Measurements from ENCODE around the gene SUB1.
"Not testable (repeated sequence)": the region's sequence is repeated elsewhere in the genome, so short reads cannot be mapped to it uniquely, and the experiment has no call there.

SUB1 gene

DNA sequence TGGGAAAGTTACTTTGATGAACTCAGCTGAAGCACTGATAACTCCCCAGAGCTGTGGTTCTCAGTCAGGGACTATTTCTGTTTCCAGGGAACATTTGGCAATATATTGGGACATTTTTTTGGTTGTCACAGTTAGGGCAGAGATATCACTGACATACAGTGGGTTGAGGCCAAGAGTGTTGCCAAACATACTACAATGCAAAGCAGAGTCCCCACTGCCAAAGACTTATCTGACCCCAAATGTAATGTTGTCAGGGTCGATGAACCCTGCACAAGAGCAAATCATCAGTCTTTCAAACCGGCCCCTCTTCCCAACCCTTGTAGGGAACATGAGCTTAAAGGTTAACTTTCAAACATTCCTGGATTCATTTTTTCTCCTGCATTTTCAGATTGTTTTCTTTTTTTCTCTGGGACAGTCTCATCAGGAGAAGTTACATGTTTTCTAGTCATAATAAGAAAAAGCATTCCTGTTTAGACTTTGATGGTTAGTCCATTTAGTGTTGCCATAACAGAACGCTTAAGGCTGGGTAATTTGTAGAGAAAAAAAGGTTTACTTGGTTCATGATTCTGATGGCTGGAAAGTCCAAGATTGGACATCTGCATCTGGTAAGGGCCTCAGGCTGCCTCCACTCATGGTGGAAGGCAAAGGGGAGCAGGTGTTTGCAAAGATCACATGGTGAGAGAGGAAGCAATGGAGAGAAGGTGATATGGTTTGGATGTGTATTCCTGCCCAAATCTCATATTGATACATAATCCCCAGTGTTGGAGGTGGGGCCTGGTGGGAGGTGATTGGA is 18.8 kb upstream of the SUB1 start:
- WGBS: 93% methylated on average over 3 of the region's 3 CpGs
- no peaks in the 10 kb centered on the region for H3K9me3 ChIP-seq (ENCODE audit: insufficient read depth, low read depth, low read length)

DNA sequence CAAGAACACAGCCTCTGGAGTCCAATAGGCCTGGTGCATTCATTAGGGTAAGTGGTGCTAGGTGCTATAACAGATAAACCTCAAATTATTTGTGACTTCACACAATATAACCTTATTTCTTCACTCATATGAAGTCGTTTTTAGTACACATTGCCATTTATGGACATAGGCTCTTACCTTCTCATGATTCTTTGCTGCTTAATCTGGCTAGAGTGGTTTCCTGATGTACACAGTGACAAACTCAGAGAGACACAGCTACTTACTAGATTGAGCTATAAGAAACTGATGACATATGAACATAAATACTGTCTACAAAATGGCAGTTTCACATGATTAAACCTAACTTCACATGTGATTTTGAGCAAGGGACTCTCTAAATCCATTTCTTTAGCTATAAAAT is 14.2 kb upstream of the SUB1 start:
- no peak overlapping the region for H3K9ac ChIP-seq (ENCODE audit: low read depth, low read length)
- H3K4me1 ChIP-seq (ENCODE audit: insufficient read depth, low read length): no peaks in the 10 kb centered on the region
- H3K9me3 ChIP-seq (ENCODE audit: insufficient read depth, low read depth, low read length): no peaks in the 10 kb centered on the region
- 86% methylated on average over 1 of the region's 1 CpG for WGBS
- no peak overlapping the region for H3K4me3 ChIP-seq (ENCODE audit: low read length)
- H3K27me3 ChIP-seq (ENCODE audit: insufficient read depth, low read length): no peaks in the 10 kb centered on the region
- H3K27ac ChIP-seq (ENCODE audit: low read depth, low read length): no peak overlapping the region
- no peaks in the 10 kb centered on the region for H3K36me3 ChIP-seq (ENCODE audit: insufficient read depth, low read length)

More for the DNA sequence above, 18.8 kb upstream of the SUB1 start:
- no peaks in the 10 kb centered on the region for H3K27me3 ChIP-seq (ENCODE audit: insufficient read depth, low read length)
- no peak overlapping the region for H3K4me3 ChIP-seq (ENCODE audit: low read length)
- H3K9ac ChIP-seq (ENCODE audit: low read depth, low read length): no peak overlapping the region
- no peaks in the 10 kb centered on the region for H3K4me1 ChIP-seq (ENCODE audit: insufficient read depth, low read length)
- H3K27ac ChIP-seq (ENCODE audit: low read depth, low read length): no peak overlapping the region
- no peaks in the 10 kb centered on the region for H3K36me3 ChIP-seq (ENCODE audit: insufficient read depth, low read length)

DNA sequence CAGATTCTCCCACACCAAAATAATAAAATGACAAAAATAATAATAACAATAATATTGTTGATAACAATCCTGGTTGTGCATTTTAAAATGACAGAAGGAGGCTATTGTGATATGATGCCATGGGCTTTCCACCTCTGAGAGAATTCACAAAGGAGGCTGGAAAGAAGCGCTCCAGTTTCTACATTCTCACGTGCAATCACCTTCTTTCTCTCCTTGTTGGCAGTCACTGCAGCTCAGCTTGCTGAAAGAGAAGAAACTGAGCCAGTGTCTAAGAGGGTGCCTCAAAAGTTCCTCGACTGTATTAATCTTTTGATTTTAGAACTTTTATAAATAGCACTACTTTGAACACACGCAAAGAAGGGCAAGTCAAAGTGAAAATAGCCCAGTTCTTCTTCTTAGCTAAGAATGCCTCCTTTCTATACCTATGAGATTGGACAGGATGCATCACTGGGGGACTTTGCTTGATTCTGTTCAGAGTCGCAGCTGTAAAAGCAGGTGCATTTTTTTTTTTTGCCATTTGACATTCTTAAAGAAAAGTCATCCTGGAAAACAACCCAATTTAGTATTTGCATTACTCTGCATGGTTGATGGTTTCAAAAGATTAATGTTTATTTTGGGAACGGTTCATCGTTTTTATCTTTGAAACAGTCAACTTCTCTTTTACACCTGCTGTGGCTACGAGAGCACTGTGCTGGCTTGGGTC is 12.4 kb upstream of the SUB1 start:
- H3K4me1 ChIP-seq (ENCODE audit: insufficient read depth, low read length): peaks cover 6% of the 10 kb centered on the region; the same call in 1 of the 2 replicates
- H3K27me3 ChIP-seq (ENCODE audit: insufficient read depth, low read length): no peaks in the 10 kb centered on the region
- H3K9me3 ChIP-seq (ENCODE audit: insufficient read depth, low read depth, low read length): no peaks in the 10 kb centered on the region
- no peak overlapping the region for H3K27ac ChIP-seq (ENCODE audit: low read depth, low read length)
- WGBS: 94% methylated on average over 8 of the region's 8 CpGs
- no peak overlapping the region for H3K4me3 ChIP-seq (ENCODE audit: low read length)
- no peak overlapping the region for H3K9ac ChIP-seq (ENCODE audit: low read depth, low read length)
- no peaks in the 10 kb centered on the region for H3K36me3 ChIP-seq (ENCODE audit: insufficient read depth, low read length)

DNA sequence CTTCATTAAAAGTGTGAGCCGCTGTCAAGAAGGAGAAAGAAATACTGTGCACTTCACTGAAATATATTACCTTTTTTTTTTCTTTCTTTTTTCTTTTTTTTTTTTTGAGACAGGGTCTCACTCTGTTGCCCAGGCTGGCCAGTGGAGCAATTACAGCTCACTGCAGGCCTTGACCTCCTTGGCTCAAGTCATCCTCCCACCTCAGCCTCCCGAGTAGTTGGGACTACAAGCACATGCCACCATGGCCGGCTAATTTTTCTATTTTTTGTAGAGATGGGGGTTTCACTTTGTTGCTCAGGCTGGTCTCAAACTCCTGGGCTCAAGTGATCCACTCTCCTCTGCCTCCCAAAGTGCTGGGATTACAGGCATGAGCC is 11.9 kb upstream of the SUB1 start:
- H3K36me3 ChIP-seq (ENCODE audit: insufficient read depth, low read length); H3K27ac ChIP-seq (ENCODE audit: low read depth, low read length); H3K9ac ChIP-seq (ENCODE audit: low read depth, low read length); H3K4me1 ChIP-seq (ENCODE audit: insufficient read depth, low read length); H3K9me3 ChIP-seq (ENCODE audit: insufficient read depth, low read depth, low read length); H3K4me3 ChIP-seq (ENCODE audit: low read length); H3K27me3 ChIP-seq (ENCODE audit: insufficient read depth, low read length): not testable (repeated sequence)
- 93% methylated on average over 2 of the region's 3 CpGs for WGBS

DNA sequence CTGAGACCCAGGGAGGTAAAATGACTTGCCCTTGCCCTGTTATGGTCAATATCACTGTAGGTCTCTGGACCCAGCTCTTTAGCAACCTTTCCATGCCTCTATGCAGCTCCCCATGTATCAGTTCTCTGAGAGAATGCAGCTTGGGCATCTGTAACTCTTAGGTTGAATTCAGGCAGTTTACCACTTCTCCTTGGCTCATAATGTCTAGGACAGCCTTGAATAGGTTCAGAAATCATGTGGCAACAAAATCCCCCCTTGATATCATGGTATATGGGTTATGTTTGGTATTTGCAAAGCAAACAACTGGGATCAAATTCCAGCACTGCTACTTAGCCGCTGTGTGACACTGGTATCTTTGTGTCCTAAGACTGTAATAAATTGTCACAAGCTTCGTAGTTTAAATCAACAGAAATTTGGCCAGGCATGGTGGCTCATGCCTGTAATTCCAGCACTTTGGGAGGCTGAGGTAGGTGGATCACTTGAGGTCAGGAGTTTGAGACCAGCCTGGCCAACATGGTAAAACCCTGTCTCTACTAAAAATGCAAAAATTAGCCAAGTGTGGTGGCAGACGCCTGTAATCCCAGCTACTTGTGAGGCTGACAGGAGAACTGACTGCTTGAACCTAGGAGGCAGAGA is 10.7 kb upstream of the SUB1 start:
- no peaks in the 10 kb centered on the region for H3K36me3 ChIP-seq (ENCODE audit: insufficient read depth, low read length)
- no peak overlapping the region for H3K4me3 ChIP-seq (ENCODE audit: low read length)
- no peak overlapping the region for H3K9ac ChIP-seq (ENCODE audit: low read depth, low read length)
- 90% methylated on average over 3 of the region's 3 CpGs for WGBS
- no peaks in the 10 kb centered on the region for H3K9me3 ChIP-seq (ENCODE audit: insufficient read depth, low read depth, low read length)
- H3K4me1 ChIP-seq (ENCODE audit: insufficient read depth, low read length): peaks cover 6% of the 10 kb centered on the region; the same call in 1 of the 2 replicates
- no peak overlapping the region for H3K27ac ChIP-seq (ENCODE audit: low read depth, low read length)
- H3K27me3 ChIP-seq (ENCODE audit: insufficient read depth, low read length): no peaks in the 10 kb centered on the region

DNA sequence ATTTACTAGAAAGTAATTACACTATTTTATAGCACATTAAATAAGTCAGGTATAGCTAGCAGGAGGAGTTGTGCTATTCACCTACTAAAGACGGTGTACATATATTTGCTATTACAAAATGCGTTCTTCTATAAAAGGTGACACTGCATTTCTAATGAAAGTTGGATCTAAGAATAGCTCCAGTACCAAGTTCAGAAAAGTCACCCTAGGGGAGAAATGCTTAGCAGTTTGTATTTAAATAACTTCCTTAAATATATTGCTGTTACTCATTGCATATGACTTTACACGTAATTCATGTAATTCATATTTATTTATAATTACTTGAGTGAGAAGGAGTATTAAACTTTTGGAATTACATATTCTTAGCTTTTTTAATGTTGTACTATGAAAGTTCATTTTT is 7.0 kb upstream of the SUB1 start:
- WGBS: 94% methylated on average over 2 of the region's 3 CpGs
- Histone ChIP-seq H3K4me3 (ENCODE audit: low read length) (no peak overlapping the region), H3K4me1 (ENCODE audit: insufficient read depth, low read length) (peaks cover 16% of the 10 kb centered on the region), H3K36me3 (ENCODE audit: insufficient read depth, low read length) (no peaks in the 10 kb centered on the region), H3K27ac (ENCODE audit: low read depth, low read length) (no peak overlapping the region), H3K27me3 (ENCODE audit: insufficient read depth, low read length) (no peaks in the 10 kb centered on the region), H3K9ac (ENCODE audit: low read depth, low read length) (no peak overlapping the region), H3K9me3 (ENCODE audit: insufficient read depth, low read depth, low read length) (no peaks in the 10 kb centered on the region)

DNA sequence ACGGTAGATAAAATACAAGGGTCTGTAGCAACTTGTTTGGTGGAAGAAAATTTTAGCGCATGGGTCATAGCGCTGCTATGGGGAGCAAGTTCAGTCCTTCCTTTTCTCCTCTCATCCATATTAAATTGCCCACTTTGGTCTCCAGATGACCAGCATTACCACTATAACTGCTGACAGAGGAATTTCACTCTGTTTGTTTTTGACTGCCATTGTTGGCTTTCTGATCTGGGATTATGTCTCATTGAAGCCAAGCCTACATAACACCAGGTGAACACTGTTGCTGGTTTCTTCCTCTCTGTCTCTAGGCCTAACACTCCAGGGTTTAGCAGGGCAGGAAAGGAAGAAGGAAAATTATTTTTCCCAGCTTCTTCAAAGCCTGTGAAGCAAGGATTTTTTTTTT is 6.6 kb upstream of the SUB1 start:
- no peak overlapping the region for H3K4me3 ChIP-seq (ENCODE audit: low read length)
- H3K27me3 ChIP-seq (ENCODE audit: insufficient read depth, low read length): no peaks in the 10 kb centered on the region
- H3K36me3 ChIP-seq (ENCODE audit: insufficient read depth, low read length): no peaks in the 10 kb centered on the region
- peaks cover 20% of the 10 kb centered on the region for H3K4me1 ChIP-seq (ENCODE audit: insufficient read depth, low read length)
- H3K27ac ChIP-seq (ENCODE audit: low read depth, low read length): no peak overlapping the region
- WGBS: 95% methylated on average over 3 of the region's 3 CpGs
- no peak overlapping the region for H3K9ac ChIP-seq (ENCODE audit: low read depth, low read length)
- no peaks in the 10 kb centered on the region for H3K9me3 ChIP-seq (ENCODE audit: insufficient read depth, low read depth, low read length)

DNA sequence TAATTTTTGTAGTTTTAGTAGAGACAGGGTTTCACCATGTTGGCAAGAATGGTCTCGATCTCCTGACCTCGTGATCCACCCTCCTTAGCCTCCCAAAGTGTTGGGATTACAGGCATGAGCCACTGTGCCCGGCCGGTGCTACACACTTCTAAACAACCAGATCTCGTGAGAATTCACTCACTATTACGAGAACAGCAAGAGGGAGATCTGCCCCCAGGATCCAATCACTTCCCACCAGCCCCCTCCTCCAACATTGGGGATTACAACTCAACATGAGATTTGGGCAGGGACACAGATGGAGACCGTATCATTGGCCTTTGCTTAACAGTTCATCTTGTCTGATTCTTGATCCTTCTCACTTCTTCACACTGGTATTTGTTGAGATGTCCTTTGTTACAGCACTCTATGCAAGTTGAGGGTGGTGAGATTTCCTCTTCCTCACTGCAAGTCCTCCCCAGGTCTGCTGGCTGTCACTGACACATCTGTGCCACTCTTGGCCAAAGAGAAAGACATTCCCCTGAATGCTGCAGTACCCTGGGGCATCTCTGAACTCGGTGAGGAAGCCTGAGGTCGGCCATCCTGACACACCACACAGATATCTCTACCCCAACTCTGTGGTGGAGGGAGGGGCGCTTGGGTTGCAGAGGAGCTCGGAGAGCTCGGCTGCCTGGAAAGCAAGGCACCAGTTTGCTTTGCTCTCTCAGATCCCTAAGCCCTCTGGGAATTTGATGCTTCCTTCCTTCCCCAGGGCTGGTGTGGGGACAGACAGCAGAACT is 4.2 kb upstream of the SUB1 start:
- Histone ChIP-seq H3K27me3 (ENCODE audit: insufficient read depth, low read length) (no peaks in the 10 kb centered on the region), H3K9ac (ENCODE audit: low read depth, low read length) (no peak overlapping the region), H3K27ac (ENCODE audit: low read depth, low read length) (no peak overlapping the region), H3K4me1 (ENCODE audit: insufficient read depth, low read length) (peaks cover 29% of the 10 kb centered on the region), H3K36me3 (ENCODE audit: insufficient read depth, low read length) (no peaks in the 10 kb centered on the region), H3K4me3 (ENCODE audit: low read length) (no peak overlapping the region), H3K9me3 (ENCODE audit: insufficient read depth, low read depth, low read length) (no peaks in the 10 kb centered on the region)
- 84% methylated on average over 12 of the region's 12 CpGs for WGBS

DNA sequence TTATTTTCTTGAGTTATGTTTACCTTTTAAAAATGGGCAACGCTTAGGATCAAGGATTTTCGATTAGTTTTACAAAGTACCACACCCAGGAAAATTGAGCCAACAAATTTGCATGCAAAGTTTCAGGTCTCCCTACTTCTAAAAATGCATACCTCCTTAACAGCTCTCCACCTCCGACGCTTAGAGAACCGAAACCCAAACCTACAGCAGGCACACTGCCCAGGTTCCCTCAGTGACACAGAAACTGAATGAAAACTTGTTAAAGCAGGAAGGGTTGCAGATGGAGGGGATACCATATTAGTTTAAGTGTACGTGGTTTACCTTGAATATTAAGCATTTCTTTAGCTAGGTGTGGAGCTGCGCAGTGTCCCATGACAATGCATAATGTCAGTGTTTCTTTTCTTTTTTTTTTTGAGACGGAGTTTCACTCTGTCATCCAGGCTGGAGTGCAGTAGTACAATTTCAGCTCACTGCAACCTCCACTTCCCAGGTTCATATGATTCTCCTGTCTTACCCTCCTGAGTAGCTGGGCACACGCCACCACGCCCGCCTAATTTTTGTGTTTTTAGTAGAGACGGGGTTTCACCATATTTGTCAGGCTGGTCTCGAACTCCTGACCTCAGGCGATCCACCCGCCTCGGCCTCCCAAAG is 1.6 kb upstream of the SUB1 start:
- Histone ChIP-seq H3K36me3 (ENCODE audit: insufficient read depth, low read length) (peaks cover 9% of the 10 kb centered on the region), H3K9ac (ENCODE audit: low read depth, low read length) (no peak overlapping the region), H3K27me3 (ENCODE audit: insufficient read depth, low read length) (no peaks in the 10 kb centered on the region), H3K27ac (ENCODE audit: low read depth, low read length) (peak overlapping the region; percentile 11; the same call in 1 of the 2 replicates), H3K4me3 (ENCODE audit: low read length) (no peak overlapping the region; the same call in 1 of the 2 replicates), H3K9me3 (ENCODE audit: insufficient read depth, low read depth, low read length) (no peaks in the 10 kb centered on the region), H3K4me1 (ENCODE audit: insufficient read depth, low read length) (peaks cover 23% of the 10 kb centered on the region)
- WGBS: 72% methylated on average over 16 of the region's 16 CpGs

DNA sequence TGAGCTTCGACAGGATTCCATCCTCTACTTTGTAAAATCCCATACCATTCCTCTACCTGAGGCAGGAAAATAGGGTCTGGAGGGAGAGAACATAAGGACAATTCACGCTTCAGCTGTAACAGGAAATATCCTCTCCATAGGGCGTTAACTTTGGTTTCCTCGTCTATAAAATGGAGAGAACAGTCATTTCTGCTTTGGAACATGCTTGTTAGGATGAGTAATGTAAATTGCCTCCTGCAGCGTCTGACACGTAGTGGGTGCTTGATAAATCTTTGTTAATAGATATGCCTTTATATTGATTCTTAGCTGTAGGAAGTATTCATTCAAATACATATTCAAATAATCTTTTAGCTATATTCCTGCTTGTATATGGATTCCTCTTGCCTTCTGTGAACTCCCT is 711 bp upstream of the SUB1 start:
- H3K27ac ChIP-seq (ENCODE audit: low read depth, low read length): no peak overlapping the region; the same call in 1 of the 2 replicates
- peaks cover 23% of the 10 kb centered on the region for H3K4me1 ChIP-seq (ENCODE audit: insufficient read depth, low read length)
- H3K36me3 ChIP-seq (ENCODE audit: insufficient read depth, low read length): peaks cover 18% of the 10 kb centered on the region
- WGBS: 77% methylated on average over 5 of the region's 6 CpGs
- H3K4me3 ChIP-seq (ENCODE audit: low read length): peak overlapping the region; percentile 99
- no peak overlapping the region for H3K9ac ChIP-seq (ENCODE audit: low read depth, low read length)
- no peaks in the 10 kb centered on the region for H3K9me3 ChIP-seq (ENCODE audit: insufficient read depth, low read depth, low read length)
- H3K27me3 ChIP-seq (ENCODE audit: insufficient read depth, low read length): no peaks in the 10 kb centered on the region
